Measurements from ENCODE around the gene PRL. TPM values are rescaled to one million over a fixed set of nuclear protein-coding genes. Genes with fewer than 3 reads are reported as not detected.

Gene PRL
- total and polyA plus RNA-seq, 2 of the 13 experiments (the other 11 are each of a cell fraction or from before 2014, with no cell fraction given): not detected

DNA sequence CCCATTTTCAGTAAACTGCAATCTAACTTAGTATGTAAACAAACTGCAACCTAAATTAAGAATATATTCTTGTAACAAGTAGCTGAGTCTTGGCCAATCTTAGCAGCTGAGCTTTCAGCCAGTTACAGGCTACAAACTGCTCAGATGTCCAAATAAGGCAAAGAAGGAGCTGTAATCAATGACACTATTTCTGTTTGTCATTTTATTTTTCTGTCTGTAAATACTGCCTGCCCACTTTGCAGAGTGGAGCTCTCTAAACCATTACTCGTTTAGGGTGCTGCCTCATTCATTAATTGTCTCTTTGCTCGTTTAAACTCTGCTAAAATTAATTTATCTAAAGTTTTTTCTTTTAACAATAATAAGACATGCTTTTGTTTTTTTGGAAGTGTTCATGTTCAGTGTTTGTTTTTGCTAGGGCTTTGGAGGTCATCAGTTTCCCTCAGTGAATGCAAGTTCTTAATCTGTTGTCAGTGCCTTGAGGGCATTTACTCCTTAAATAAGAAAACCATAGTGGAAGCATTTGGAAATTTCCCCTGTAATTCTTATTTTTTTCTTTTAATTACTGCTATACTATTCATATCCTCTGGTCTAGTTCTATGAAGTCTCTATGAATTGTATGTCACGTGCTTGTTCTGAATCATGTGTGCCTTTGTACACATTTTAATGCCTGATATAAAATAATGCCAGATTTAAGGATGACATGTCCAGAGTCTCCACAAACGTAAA, 3.6 kb upstream of the PRL start:
- in situ Hi-C loops (cut with HindIII; ENCODE audit: extremely low pct_ligation_motif_present, low pct_unique_long_range_greater_than_20kb) (no loop called here), intact Hi-C loops (cut with micrococcal nuclease; ENCODE audit: unreplicated experiment) (no loop called here)
- Histone ChIP-seq H3K9me3 (ENCODE audit: low read length) (peaks cover 30% of the 10 kb centered on the region), H3K4me1 (ENCODE audit: insufficient read depth, low read length) (no peaks in the 10 kb centered on the region), H3K4me2 (ENCODE audit: low read depth, low read length) (no peak overlapping the region), H2AFZ (ENCODE audit: low read length) (no peak overlapping the region), H3K79me2 (ENCODE audit: insufficient read depth, low read length) (no peaks in the 10 kb centered on the region), H4K20me1 (ENCODE audit: insufficient read depth, low read length) (no peaks in the 10 kb centered on the region), H3K27me3 (ENCODE audit: control insufficient read depth in 1 of 2, insufficient read depth in 2 of 2, low read length in 2 of 2) (no peaks in the 10 kb centered on the region), H3K4me3 (replicated peaks in 1 of 3; ENCODE audit: insufficient read depth in 1 of 3, low read depth in 2 of 3, low read length in 3 of 3) (no peak overlapping the region), H3K36me3 (replicated peaks in 1 of 2; ENCODE audit: control insufficient read depth in 1 of 2, insufficient read depth in 2 of 2, low read length in 2 of 2) (no peaks in the 10 kb centered on the region), H3K27ac (ENCODE audit: extremely low read length, insufficient read depth, low read length) (no peak overlapping the region), H3K9ac (ENCODE audit: insufficient read depth, low read depth, low read length) (no peak overlapping the region)
- POLR2A ChIA-PET: no interaction called here
- FAIRE-seq: no peak
- no TSS peak for BruUV-seq (replicated peaks)
- no peak for ATAC-seq
- WGBS (ENCODE audit: low lambda C conversion rate): 2% methylated on average over 4 of the region's 4 CpGs
- DNase-seq (ENCODE audit: low spot score): no peak
- CTCF ChIA-PET (ENCODE audit: low intra/inter-chr PET ratio, low total read pairs): no interaction called here
- no peak for TF ChIP-seq ZNF260 (CRISPR knock-in tag; IDR thresholded peaks at IDR 0.05; ENCODE audit: borderline replicate concordance, low read depth)
- TF ChIP-seq ZC3H13 (CRISPR knock-in tag; IDR thresholded peaks at IDR 0.05): no peak
- no peak for TF ChIP-seq GATA4 (IDR thresholded peaks at IDR 0.05; ENCODE audit: borderline replicate concordance, low read depth)
- TF ChIP-seq FOXO1 (CRISPR knock-in tag; IDR thresholded peaks at IDR 0.05): no peak
- no peak for TF ChIP-seq ZNF354B (CRISPR knock-in tag; IDR thresholded peaks at IDR 0.05)
- no peak for TF ChIP-seq ATF6 (CRISPR knock-in tag; conservative IDR thresholded peaks at IDR 0.05)
- no peak for TF ChIP-seq ZFYVE20 (CRISPR knock-in tag; IDR thresholded peaks at IDR 0.05; ENCODE audit: borderline replicate concordance, low read depth)
- no peak for TF ChIP-seq SALL2 (CRISPR knock-in tag; IDR thresholded peaks at IDR 0.05)
- no peak for TF ChIP-seq HIC2 (CRISPR knock-in tag; IDR thresholded peaks at IDR 0.05; ENCODE audit: low read depth)
- TF ChIP-seq, protein P1, sequence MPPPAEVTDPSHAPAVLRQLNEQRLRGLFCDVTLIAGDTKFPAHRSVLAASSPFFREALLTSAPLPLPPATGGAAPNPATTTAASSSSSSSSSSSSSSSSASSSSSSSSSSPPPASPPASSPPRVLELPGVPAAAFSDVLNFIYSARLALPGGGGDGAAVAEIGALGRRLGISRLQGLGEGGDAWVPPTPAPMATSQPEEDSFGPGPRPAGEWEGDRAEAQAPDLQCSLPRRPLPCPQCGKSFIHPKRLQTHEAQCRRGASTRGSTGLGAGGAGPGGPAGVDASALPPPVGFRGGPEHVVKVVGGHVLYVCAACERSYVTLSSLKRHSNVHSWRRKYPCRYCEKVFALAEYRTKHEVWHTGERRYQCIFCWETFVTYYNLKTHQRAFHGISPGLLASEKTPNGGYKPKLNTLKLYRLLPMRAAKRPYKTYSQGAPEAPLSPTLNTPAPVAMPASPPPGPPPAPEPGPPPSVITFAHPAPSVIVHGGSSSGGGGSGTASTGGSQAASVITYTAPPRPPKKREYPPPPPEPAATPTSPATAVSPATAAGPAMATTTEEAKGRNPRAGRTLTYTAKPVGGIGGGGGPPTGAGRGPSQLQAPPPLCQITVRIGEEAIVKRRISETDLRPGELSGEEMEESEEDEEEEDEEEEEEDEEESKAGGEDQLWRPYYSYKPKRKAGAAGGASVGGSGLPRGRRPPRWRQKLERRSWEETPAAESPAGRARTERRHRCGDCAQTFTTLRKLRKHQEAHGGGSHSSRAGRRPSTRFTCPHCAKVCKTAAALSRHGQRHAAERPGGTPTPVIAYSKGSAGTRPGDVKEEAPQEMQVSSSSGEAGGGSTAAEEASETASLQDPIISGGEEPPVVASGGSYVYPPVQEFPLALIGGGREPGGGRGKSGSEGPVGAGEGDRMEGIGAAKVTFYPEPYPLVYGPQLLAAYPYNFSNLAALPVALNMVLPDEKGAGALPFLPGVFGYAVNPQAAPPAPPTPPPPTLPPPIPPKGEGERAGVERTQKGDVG (CRISPR knock-in tag; IDR thresholded peaks at IDR 0.05; ENCODE audit: borderline replicate concordance): no peak
- TF ChIP-seq ZNF577 (CRISPR knock-in tag; IDR thresholded peaks at IDR 0.05; ENCODE audit: borderline replicate concordance, low read depth): no peak
- TF ChIP-seq ZFP37 (CRISPR knock-in tag; IDR thresholded peaks at IDR 0.05; ENCODE audit: borderline replicate concordance): no peak
- TF ChIP-seq KDM1A (CRISPR knock-in tag; IDR thresholded peaks at IDR 0.05): no peak
- no peak for TF ChIP-seq FOXK2 (IDR thresholded peaks at IDR 0.05)

Measured in HepG2 (cell line).